NCI-H128 (cell line): ENCODE data around the gene FBXW5.

ENCODE experiments used
- DNase-seq: peaks from one replicate; lab custom pipeline; 2025; ENCODE audit not compliant: unreplicated experiment; lab: John Stamatoyannopoulos, UW

Gene FBXW5

GRCh38 chr9:136944519-136945332 lies at the start of gene FBXW5, which contains the start of gene C8G:
TSS of gene FBXW5 (minus strand) at chr9:136944738. CDS start at chr9:136944083, 655 bp downstream.
TSS of gene C8G (plus strand) at chr9:136945243. CDS start at chr9:136945321, 78 bp downstream.
- peak; percentile 89 for DNase-seq

GRCh38 chr9:136992819-136993369 lies 48.4 kb upstream of the FBXW5 start:
- no peak for DNase-seq

GRCh38 chr9:136991993-136992818 lies 47.7 kb upstream of the FBXW5 start, which contains the start of gene PAXX:
TSS of gene PAXX (plus strand) at chr9:136992422. CDS start at chr9:136992444, 22 bp downstream.
- peak; percentile 80 for DNase-seq

- DNase-seq, result no peak
Measured at GRCh38 chr9:136990242-136990911, 45.8 kb upstream of the FBXW5 start.

- DNase-seq, result no peak
Measured at GRCh38 chr9:136988872-136989271, 44.3 kb upstream of the FBXW5 start.

- no peak for DNase-seq
Measured at GRCh38 chr9:136985853-136986252, 41.3 kb upstream of the FBXW5 start.

GRCh38 chr9:136985027-136985602 lies 40.6 kb upstream of the FBXW5 start:
- no peak for DNase-seq

GRCh38 chr9:136984464-136985026 lies 40.0 kb upstream of the FBXW5 start:
- no peak for DNase-seq

- DNase-seq, result no peak
Measured at GRCh38 chr9:136983656-136984314, 39.2 kb upstream of the FBXW5 start.

- DNase-seq, result no peak
Measured at GRCh38 chr9:136983167-136983566, 38.6 kb upstream of the FBXW5 start.

- DNase-seq, result no peak
Measured at GRCh38 chr9:136982232-136983051, 37.9 kb upstream of the FBXW5 start, which contains the start of gene LCNL1. TSS of gene LCNL1 (plus strand) at chr9:136982993. CDS start at chr9:136983587, 594 bp downstream.

GRCh38 chr9:136981588-136982231 lies 37.2 kb upstream of the FBXW5 start:
- DNase-seq, result no peak

- no peak for DNase-seq
Measured at GRCh38 chr9:136980669-136981478, 36.3 kb upstream of the FBXW5 start.

GRCh38 chr9:136979769-136980587 lies 35.4 kb upstream of the FBXW5 start:
- no peak for DNase-seq

GRCh38 chr9:136978865-136979544 lies 34.5 kb upstream of the FBXW5 start:
- no peak for DNase-seq
